Adipocyte (in vitro differentiated cells): ENCODE data around the gene SPRED2.

Experiments
- DNase-seq: peaks from one replicate; pipeline ENCODE4 v3.0.0-alpha.2; 2015; ENCODE audit warnings: low read depth
- H3K27me3 ChIP-seq: replicated peaks from 2 replicates; pipeline ENCODE4 v1.7.0; 2013; ENCODE audit warnings: mild to moderate bottlenecking, low read length, moderate library complexity; ENCODE audit not compliant: control insufficient read depth, insufficient read depth
- H3K36me3 ChIP-seq: 2 replicates; pipeline ENCODE4 v1.7.0; 2013; ENCODE audit warnings: low read length, mild to moderate bottlenecking, moderate library complexity; ENCODE audit not compliant: control insufficient read depth, insufficient read depth, severe bottlenecking
- H3K4me1 ChIP-seq: 2 replicates; pipeline ENCODE4 v1.7.0; 2013; ENCODE audit warnings: mild to moderate bottlenecking, low read length, moderate library complexity; ENCODE audit not compliant: control insufficient read depth, insufficient read depth
- H3K4me3 ChIP-seq: 2 replicates; pipeline ENCODE4 v1.7.0; 2013; ENCODE audit warnings: mild to moderate bottlenecking, low read length, moderate library complexity
- H3K9ac ChIP-seq: 2 replicates; pipeline ENCODE4 v1.7.0; 2013; ENCODE audit warnings: mild to moderate bottlenecking, low read length, moderate library complexity
- H3K9me3 ChIP-seq: 2 replicates; pipeline ENCODE4 v1.7.0; 2013; ENCODE audit warnings: mild to moderate bottlenecking, low read length, moderate library complexity; ENCODE audit not compliant: control insufficient read depth

Gene SPRED2

DNA sequence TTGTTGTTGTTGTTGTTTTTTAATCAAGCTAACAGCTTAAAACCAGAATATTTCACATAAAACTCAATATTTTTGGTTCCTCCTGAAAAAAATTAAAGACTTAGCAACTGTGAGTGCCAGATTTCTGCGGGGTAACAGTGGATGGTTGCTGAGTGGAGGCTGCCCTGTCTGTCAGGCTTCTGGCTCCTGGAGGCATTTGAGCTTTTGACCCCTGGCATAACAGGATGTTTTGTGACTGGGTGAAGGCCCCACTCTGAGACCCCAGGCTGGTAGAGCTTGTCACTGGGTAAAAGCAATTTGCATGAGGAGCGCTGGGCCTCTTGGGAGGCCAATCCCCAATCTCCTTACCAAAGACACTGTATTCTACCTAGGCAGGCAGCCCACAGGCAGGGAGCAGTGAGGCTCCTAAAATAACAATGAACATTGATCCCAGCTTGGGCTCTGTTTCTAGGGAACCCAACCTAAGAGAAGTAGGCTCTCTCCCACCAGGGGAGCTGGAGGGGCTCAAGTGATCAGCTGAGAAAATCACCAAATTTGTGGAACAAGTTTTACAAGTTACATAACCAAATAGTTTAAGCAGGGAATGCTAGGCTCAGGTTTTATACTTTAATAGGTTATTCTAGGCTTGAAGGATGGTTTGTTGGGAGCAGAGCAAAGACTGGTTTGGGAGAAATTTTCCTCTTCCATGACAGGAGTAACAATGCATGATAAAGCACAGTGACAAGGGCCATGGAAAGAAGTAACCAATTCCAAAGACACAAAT lies 5.9 kb upstream of the SPRED2 start:
- Histone ChIP-seq H3K9ac (no peak overlapping the region), H3K4me1 (peaks cover 17% of the 10 kb centered on the region), H3K9me3 (no peaks in the 10 kb centered on the region), H3K36me3 (no peaks in the 10 kb centered on the region), H3K27me3 (no peaks in the 10 kb centered on the region), H3K4me3 (no peak overlapping the region)
- no peak for DNase-seq

DNA sequence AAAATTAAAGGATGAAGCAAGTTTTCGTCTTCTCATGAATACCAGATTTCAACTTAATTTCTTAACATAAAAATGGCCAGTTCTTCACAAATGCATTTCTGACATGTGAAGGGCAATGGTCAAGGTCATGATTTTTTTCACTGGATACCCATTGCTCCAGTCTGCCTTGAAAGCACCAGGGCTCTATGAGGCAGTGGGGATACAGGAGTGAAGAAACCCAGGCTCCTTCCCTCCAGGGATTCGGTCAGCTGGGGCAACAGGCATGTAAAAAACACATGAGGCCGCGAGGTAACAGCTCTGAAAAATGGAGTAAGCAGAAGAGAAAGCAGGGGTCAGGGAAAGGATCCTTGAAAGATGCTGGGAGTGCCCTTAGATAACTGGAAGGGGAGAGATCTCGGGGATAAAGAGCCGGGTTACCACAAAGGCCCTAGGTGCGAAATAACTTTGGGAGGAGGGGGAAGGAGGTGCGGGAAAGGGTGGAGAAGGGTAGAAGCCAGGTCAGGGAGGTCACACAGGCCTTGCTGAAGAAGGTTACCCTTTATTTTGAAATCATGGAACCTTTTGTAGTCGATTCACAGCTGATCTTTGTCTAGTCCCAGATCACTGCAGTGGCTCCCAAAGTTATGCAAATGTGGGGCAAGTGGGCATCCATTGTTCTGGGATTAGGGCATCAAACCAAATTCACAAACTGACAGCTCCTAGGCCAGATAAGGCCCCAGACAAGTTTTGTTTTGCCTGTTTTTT lies 5.2 kb upstream of the SPRED2 start:
- Histone ChIP-seq H3K4me3 (peak overlapping the region; percentile 86), H3K9me3 (no peaks in the 10 kb centered on the region), H3K27me3 (no peaks in the 10 kb centered on the region), H3K4me1 (peaks cover 16% of the 10 kb centered on the region), H3K9ac (peak overlapping the region; percentile 91), H3K36me3 (no peaks in the 10 kb centered on the region)
- DNase-seq: peak; percentile 26

DNA sequence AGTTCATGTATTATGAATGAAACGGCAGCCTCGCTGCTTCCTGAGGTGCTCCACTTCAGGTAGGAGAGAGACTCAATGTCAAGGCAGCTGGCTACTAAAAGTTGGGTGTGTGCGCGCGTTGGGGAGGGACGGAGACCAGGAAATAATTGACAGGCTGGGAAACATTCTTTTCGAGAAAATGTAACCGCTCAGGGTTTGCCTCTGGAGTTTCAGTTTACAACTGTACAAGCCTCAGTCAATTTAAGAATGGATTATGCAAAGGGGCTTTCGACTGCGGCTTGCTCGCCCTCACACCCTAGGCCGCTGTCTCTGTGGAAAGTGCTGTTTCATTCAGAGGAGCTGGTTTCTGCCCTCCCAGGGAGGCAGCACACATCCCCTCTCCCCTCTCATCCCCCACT lies 4.4 kb upstream of the SPRED2 start:
- peaks cover 16% of the 10 kb centered on the region for H3K4me1 ChIP-seq
- peak overlapping the region; percentile 86 for H3K4me3 ChIP-seq
- no peaks in the 10 kb centered on the region for H3K36me3 ChIP-seq
- H3K27me3 ChIP-seq: no peaks in the 10 kb centered on the region
- DNase-seq: peak; percentile 81
- peak overlapping the region; percentile 91 for H3K9ac ChIP-seq
- no peaks in the 10 kb centered on the region for H3K9me3 ChIP-seq

DNA sequence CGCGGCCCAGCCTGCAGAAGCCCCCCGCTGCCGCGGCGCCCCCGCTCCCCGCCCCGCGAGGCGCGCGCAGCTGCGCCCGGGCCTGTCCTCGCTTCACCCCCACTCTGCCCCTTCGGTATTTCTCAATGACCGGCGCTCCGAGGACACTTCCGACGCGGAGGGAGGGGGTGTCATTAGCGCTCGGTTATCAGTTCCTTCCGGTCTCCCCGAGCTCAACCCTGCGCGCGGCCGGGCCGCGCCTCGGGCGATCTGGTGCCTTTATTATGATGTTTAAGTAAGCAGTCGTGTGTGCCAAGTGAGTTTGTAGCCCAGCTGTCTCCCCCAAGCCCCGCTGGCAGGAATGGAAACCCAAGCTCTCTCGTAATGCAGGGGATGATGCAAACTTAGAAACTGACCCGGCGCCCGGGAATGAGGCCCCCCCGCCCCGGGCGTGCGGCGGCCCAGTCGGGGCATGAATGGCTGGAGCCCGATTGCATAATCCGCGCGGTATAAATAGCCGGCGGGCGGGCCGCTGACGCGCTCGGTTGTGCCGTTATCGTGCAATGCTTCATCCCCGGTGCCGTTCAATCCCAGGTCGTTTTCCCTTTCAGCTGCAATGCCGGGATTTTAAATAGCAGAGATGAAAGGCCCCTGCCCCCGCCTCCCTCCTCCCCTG lies 3.9 kb upstream of the SPRED2 start:
- peak; percentile 98 for DNase-seq
- peak overlapping the region; percentile 91 for H3K9ac ChIP-seq

DNA sequence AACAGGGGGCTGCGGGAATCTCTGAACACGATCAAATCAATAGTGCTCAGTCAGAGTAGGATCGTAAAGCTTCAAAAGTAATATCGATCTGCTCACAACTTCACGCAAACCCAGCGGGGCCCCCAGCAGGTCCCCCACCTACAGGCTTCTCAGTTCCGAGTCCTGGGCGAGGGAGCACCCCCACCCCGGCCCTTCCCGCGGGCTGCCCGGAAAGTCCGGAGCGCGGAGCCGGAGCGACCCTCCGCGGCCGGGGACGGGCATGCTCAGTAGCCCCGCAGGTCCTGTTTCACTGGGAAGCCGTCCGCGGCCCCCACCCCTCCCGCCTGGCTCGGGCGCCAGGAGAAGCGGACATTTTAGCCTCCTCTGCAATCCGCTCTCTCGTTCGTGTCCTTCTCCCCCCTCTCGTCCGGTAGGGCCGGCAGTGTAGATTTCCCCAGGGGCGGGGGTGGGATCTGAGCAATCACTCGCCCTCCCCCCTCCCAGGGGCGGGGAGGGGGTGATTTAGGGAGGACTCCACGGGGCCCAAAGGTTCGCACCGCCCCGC lies 3.3 kb upstream of the SPRED2 start:
- H3K27me3 ChIP-seq: no peaks in the 10 kb centered on the region
- peaks cover 16% of the 10 kb centered on the region for H3K4me1 ChIP-seq
- H3K9ac ChIP-seq: peak overlapping the region; percentile 91
- H3K9me3 ChIP-seq: no peaks in the 10 kb centered on the region
- H3K36me3 ChIP-seq: no peaks in the 10 kb centered on the region
- H3K4me3 ChIP-seq: peak overlapping the region; percentile 86
- peak; percentile 96 for DNase-seq

More for the DNA sequence above, 3.9 kb upstream of the SPRED2 start:
- Histone ChIP-seq H3K4me3 (peak overlapping the region; percentile 86), H3K4me1 (peaks cover 16% of the 10 kb centered on the region), H3K9me3 (no peaks in the 10 kb centered on the region), H3K27me3 (no peaks in the 10 kb centered on the region), H3K36me3 (no peaks in the 10 kb centered on the region)

- no peak for DNase-seq
- no peak overlapping the region for H3K4me3 ChIP-seq
- H3K36me3 ChIP-seq: no peaks in the 10 kb centered on the region
- peaks cover 22% of the 10 kb centered on the region for H3K4me1 ChIP-seq
- no peaks in the 10 kb centered on the region for H3K27me3 ChIP-seq
- H3K9me3 ChIP-seq: no peaks in the 10 kb centered on the region
- peak overlapping the region; percentile 91 for H3K9ac ChIP-seq
These were observed 2.3 kb upstream of the SPRED2 start for GRCh38 chr2:65434592-65435241.

- no peaks in the 10 kb centered on the region for H3K27me3 ChIP-seq
- peak overlapping the region; percentile 91 for H3K9ac ChIP-seq
- H3K4me3 ChIP-seq: peak overlapping the region; percentile 88
- H3K4me1 ChIP-seq: peaks cover 21% of the 10 kb centered on the region
- DNase-seq: peak; percentile 70
- no peaks in the 10 kb centered on the region for H3K9me3 ChIP-seq
- H3K36me3 ChIP-seq: no peaks in the 10 kb centered on the region
These were observed 775 bp downstream of the SPRED2 start for GRCh38 chr2:65431421-65432226.

GRCh38 chr2:65430603-65431420 lies 1.6 kb downstream of the SPRED2 start:
- H3K4me3 ChIP-seq: peak overlapping the region; percentile 88
- no peaks in the 10 kb centered on the region for H3K36me3 ChIP-seq
- peak; percentile 74 for DNase-seq
- no peaks in the 10 kb centered on the region for H3K9me3 ChIP-seq
- no peaks in the 10 kb centered on the region for H3K27me3 ChIP-seq
- peaks cover 29% of the 10 kb centered on the region for H3K4me1 ChIP-seq
- H3K9ac ChIP-seq: peak overlapping the region; percentile 91

- Histone ChIP-seq H3K4me3 (peak overlapping the region; percentile 88), H3K36me3 (no peaks in the 10 kb centered on the region), H3K9ac (peak overlapping the region; percentile 91), H3K27me3 (no peaks in the 10 kb centered on the region), H3K4me1 (peaks cover 30% of the 10 kb centered on the region), H3K9me3 (no peaks in the 10 kb centered on the region)
- DNase-seq: peak; percentile 9
These were observed 2.4 kb downstream of the SPRED2 start for GRCh38 chr2:65429786-65430602.
